RWPE1 (cell line): Measurements from ENCODE around the gene UBTD2.
A peak's percentile ranks its signal among the peaks of the same experiment; 100 is the strongest.

Source experiments
- CTCF ChIA-PET: fragments of 350-600 bp; sonication (Branson Sonifier 250); formaldehyde crosslinking; extraction: SDS; loops from one replicate; lab custom pipeline; 2021; lab: Yijun Ruan, JAX
- POLR2A ChIA-PET: fragments of 400-600 bp; formaldehyde crosslinking; extraction: SDS; loops from one replicate; lab custom pipeline; 2020; ENCODE audit warnings: antibody characterized with exemption; ENCODE audit not compliant: low non-redundant PET; lab: Yijun Ruan, JAX
- DNase-seq: peaks from one replicate; pipeline ENCODE4 v3.0.0; 2012; ENCODE audit warnings: low spot score
- H3K27ac ChIP-seq: fragments of 450-650 bp; 2 replicates; pipeline ENCODE4 v1.5.1; 2017
- CTCF ChIP-seq: fragments of 450-650 bp; conservative IDR thresholded peaks from 2 replicates; pipeline ENCODE4 v1.5.1; 2017; ENCODE audit warnings: low read depth, mild to moderate bottlenecking

UBTD2 gene

DNA sequence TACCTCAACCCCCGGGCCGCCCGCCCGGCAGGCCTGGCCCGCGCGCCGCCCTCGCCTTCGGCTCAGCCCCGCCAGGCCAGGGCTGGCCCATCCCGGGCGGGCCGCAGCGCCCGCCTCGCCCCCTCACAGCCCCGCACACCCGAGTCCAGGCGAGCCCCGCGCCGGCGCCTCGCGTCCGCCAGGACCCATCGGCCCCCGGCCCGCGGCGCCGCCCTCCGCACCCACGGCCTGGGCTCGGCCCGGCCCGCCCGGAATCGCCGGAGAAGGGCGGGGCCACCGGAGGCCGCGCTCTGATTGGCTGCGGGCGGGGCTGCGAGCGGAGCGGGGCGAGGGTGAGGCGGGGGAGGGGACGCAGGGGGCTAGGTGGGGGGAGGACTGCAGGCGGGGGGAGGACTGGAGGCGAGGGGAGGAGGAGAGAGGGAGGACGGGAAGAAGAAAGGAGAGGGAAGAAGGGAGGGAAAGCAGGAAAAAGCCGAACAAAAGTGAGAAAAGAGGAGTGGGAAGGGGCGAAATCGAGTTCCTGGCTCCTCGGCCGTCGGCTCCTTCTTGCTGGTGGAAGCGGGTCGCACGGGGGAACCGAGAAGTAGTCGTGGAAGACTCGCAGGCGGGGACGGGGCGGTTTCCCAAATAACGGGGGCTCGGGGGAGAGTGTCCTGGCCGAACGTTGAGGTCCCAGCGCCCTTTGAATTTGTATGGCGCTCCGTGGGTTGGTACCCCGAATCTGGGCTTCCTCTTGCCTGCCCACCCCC, 472 bp upstream of the UBTD2 start:
- CTCF ChIA-PET: interaction anchor here (1.6 to 1.7 kb wide), 2 partner anchors 10 to 96 kb away, joined by 5 to 8 read pairs; partner anchors contain the start of gene STK10
- peak overlapping the region; percentile 90 for H3K27ac ChIP-seq
- POLR2A ChIA-PET: no interaction called here
- TF ChIP-seq CTCF: no peak
- peak; percentile 97 for DNase-seq

- H3K27ac ChIP-seq: peak overlapping the region; percentile 90
- CTCF ChIA-PET: interaction anchor here (0.5 to 1.7 kb wide), 11 partner anchors 11 to 725 kb away, joined by 3 to 9 read pairs (median 3); partner anchors contain the start of genes NEURL1B and STK10
- peak; percentile 74 for DNase-seq
- TF ChIP-seq CTCF: no peak
- POLR2A ChIA-PET: interaction anchor here (0.6 kb wide), 1 partner anchor 41 kb away, joined by 5 read pairs; no protein-coding TSS in a partner anchor
Measured at GRCh38 chr5:172282272-172283019, 1.1 kb downstream of the UBTD2 start.

GRCh38 chr5:172281346-172281745, 2.2 kb downstream of the UBTD2 start:
- no peak for TF ChIP-seq CTCF
- ChIA-PET CTCF (interaction anchor here (0.7 kb wide), 1 partner anchor 53 kb away, joined by 3 read pairs; no protein-coding TSS in a partner anchor), POLR2A (interaction anchor here (0.6 kb wide), 1 partner anchor 90 kb away, joined by 3 read pairs; no protein-coding TSS in a partner anchor)
- H3K27ac ChIP-seq: no peak overlapping the region
- no peak for DNase-seq

- CTCF ChIA-PET: interaction anchor here (0.6 kb wide), 1 partner anchor 184 kb away, joined by 6 read pairs; no protein-coding TSS in a partner anchor
- no peak overlapping the region for H3K27ac ChIP-seq
- TF ChIP-seq CTCF: no peak
- DNase-seq: no peak
- POLR2A ChIA-PET: no interaction called here
Measured at GRCh38 chr5:172280929-172281328, 2.6 kb downstream of the UBTD2 start.

DNA sequence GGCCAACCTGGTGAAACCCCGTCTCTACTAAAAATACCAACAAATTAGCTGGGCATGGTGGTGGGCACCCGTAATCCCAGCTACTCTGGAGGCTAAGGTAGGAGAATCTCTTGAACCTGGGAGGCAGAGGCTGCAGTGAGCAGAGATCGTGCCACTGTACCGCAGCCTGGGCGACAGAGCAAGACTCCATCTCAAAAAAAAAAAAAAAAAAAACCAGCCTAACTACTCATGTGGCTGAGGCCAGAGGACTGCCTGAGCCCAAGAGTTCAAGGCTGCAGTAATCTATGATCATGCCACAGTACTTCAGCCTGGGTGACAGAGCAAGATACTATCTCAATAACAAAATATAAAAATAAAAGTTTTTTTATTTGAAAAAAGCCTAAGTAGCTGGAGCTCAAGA, 3.2 kb downstream of the UBTD2 start:
- no peak overlapping the region for H3K27ac ChIP-seq
- no peak for TF ChIP-seq CTCF
- POLR2A ChIA-PET: no interaction called here
- no peak for DNase-seq
- CTCF ChIA-PET: interaction anchor here (0.6 kb wide), 1 partner anchor 183 kb away, joined by 6 read pairs; no protein-coding TSS in a partner anchor

GRCh38 chr5:172278356-172278755, 5.2 kb downstream of the UBTD2 start:
- no peak for TF ChIP-seq CTCF
- CTCF ChIA-PET: interaction anchor here (0.7 kb wide), 1 partner anchor 233 kb away, joined by 3 read pairs; no protein-coding TSS in a partner anchor
- no peak for DNase-seq
- no peak overlapping the region for H3K27ac ChIP-seq
- POLR2A ChIA-PET: no interaction called here
